Activated T-helper 1 cell treated with Interleukin-2 at 50 U/mL for 16 hours (primary cell): Measurements from ENCODE around the gene SRGAP3.

Experiments used
- DNase-seq: peaks from one replicate; pipeline ENCODE4 v3.0.0-alpha.2; 2020; ENCODE audit warnings: low read depth

The SRGAP3 gene

DNA sequence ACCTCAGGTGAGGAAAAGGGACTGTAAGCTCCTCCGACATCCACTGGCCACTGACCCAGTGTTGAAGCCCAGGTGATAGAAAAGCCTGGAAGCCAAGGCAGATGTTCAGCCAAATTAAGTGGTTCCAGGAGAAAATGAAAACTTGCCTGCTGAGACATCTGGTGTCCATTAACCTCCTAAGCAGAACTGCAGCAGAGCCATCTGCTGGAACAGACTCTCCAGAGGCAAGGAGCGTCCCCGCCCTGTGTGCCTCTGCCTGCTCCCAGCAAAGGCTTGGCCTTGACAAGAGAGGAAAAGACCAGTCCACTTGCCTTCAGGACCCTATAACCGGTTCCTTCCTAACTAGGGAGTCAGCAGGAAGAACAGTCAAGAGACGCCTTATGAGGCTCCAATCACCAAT, 48.2 kb downstream of the SRGAP3 start:
- DNase-seq = no peak

DNA sequence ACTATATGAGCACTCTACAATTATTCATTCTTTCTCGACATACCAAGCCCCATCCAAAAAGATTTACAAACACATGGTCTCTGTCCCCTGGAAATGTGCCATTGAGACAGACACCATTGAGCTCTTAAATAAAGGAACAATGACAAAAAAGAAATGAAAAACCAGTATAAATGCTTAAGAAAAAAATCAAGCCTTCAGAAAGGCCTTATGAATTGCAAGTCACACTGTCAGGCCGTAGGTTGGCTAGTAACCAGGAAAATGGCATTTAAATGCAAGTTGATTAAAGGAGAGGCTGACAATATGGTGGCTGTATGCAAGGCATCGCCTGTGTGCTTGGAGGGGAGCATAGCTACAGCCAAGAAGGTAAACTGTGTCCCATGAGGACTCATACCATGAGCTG, 49.7 kb downstream of the SRGAP3 start:
- no peak for DNase-seq

DNA sequence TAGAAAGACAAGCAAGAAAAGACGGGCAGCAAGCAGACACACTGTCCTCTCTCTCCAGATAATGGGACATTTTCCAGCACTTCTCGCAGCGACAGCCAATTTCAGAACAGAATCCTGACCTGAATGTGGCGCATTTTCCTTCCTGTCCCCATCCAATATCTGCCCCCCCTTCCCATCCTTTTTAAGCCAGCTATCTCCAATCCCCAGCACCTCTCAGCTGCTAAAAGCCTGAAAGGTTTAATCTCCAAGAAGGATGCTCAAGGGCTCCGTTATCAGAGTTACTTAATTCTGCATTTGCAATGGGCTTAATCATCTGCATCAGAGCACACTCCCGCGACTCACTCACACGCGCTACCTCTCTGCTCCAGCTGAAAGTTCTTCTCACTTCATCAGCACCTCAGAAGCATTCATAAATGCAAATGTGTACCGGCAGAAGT, 50.5 kb downstream of the SRGAP3 start:
- DNase-seq = no peak

DNA sequence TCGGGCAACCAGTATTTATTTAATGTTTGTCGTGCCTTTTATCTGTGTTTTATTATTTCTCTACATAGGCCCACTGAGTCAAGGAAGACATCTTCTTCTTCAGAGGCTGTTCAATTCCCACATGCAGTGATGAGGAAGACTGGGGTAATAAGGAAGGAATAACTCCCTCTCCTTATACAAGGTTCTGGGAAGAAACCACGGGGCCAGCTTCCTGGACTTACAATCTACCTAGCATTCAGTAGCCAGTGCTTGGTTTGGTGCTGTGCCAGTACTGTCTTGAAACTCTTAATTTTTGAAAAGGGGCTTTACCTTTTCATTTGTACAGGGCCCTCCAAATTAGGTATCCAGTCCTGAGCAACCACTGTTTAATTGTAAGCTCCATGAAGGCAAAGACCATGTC, 51.2 kb downstream of the SRGAP3 start:
- DNase-seq = no peak

DNA sequence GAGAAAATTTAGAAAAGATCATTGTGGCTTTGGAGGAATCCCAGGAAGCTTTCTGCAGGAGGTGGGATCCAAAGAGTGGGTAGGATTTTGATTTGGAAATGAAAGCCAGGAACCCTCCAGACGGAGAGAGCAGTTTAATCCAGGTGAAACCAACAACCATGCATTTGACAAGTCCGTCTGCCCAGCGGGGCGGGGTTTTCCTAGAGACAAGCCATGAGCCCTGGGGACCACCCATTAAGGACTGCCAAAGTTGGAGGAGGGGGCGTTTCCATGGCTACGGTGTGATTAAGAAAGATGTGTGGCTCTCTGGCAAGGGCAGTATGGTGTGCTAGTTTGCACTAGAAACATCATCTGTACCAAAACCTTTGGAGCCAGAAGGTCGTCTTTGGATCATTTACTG, 53.4 kb downstream of the SRGAP3 start:
- no peak for DNase-seq

DNA sequence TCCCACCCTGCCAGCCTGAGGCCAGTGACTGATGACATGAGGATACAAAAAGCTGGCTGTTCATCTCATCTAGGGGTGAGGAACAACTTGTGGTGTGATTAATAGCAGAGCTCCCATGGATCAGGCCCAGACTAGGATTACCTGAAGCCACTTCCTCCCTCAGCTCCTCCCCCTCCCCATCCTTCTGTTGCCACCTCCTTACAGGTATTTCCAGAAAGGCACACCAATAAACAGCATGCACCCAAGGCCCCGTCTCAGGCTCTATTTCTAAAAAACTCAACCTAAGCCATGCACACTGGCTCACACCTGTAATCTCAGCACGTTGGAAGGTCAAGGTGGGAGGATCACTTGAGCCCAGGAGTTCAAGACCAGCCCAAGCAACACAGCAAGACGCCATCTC, 54.1 kb downstream of the SRGAP3 start:
- no peak for DNase-seq

DNA sequence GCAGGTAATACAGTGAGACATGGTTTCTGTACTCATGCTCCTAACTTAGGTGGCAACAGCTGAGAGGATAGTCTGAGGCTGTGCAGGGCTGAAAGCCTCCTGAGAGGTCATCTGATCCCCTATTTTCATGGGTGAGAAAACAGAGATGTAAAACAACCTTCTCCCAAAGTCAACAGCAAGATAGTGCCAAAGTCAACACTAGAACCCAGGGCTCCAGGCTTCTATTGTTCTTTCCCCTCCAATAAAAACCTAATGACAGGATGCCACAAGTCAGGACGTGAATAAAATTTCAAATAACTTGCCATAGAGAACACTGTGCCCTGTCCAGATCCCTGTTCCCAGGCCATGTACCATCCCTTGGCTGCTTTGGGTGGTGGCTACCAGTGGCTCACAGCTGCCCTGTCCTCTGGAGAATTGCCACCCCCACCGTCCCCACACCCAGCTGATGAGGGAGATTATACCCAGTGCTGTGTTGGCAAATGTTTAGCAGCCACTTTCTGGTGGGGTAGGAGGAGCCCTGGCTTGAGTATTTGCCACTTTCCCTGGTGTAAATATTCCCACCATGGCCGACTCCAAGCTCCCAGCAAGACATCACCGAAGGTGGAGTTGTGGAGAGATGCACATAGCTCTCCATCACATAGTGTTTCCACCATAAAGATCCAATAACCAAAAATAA, 54.8 kb downstream of the SRGAP3 start:
- no peak for DNase-seq

DNA sequence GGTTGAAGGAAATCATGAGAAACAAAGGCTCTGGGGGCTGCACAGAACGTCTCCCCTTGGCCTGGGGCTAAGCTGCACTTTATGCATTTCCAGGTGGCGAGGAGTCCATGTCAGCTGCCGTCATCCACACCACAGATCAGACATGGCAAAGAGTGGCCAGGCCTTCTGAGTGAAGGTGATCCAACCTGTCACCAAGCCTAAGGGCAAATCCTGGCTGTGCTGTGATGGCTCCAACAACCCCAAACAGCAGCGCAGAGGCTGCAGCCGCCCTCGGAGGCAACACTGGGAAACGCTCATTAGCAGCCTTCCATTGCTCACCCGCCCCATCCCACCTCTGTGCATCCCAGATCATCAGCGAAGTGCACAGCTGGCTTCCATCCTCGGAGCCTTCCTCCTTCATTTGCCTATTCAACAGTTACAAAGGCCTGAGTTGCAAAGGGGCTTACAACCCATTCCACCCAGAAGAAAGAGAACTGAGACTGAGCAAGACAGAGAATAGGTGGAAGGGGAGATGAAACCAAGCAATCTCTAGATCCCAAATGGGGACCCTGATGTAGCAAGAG, 55.7 kb downstream of the SRGAP3 start:
- no peak for DNase-seq

DNA sequence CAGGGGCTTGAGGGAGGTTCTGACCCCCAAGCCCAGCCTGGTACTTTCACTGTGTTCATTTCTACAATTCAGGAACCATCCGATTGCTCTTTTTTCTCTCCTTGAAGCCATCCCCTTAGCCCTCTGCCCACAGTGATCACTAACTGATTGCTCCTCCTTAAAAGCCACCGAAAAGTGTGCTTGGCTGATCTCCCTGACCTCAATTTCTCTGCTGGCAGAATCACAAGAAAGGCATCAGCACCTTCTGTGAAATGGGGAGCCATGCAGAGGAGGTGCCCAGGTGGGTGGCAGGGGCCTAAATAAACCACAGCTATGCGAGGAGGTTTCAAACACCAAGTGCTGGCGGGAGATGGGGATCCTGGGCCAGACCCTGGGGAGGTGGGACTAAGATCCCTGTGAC, 56.2 kb downstream of the SRGAP3 start:
- no peak for DNase-seq

DNA sequence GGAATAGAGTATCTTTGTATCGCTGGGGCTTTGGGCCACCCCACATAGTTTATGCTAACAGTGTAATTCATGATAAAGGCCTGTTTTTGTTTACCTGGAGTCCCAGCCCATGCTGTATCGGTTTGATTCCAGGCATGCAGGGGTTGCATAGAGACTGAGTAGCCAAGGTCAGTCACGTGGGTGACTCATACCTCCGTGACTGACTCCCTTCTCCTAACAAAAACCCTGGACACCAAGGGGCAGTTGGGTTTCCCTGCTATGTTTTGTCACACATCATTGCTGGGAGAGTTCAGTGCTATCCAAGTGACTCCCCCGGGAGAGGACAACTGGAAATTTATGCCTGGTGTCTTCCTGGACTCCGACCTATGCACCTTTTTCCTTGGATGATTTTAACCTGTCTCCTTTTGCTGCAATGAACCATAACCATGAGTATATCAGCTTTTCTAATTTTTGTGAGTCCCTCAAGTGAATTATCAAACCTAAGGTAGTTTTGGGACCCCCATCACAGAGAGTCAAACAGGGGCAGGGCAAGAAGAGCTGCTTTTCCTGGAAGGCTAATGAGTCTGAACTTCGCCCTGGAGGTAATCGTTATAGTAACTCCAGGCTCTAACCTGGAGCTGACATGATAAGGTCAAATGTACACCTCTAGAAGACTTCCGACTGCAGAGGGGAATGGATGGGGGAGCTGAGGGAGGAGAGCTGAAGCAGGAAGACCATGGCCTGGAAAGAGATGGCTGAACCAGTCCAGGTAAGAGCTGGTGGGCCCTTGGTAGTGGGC, 57.0 kb downstream of the SRGAP3 start:
- DNase-seq = no peak

DNA sequence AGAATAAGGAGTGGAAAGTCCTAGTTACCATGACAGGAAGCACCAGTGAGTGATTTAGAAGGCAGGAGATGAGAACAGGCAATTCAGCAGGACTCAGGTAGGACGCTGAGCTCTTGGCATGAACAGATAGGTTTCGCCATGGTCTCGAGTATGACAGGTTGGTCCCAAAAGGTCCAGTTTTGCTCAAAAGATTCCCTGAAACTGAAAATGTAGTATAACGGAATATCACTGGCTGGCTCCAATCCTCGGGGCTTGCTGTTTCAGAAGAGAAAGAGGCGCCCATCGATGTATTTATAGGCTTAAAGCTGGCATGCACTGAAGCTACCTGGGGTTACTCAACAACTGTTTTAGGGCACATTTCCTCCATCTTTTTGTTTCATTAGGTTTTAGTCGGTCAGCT, 59.2 kb downstream of the SRGAP3 start:
- DNase-seq = no peak

DNA sequence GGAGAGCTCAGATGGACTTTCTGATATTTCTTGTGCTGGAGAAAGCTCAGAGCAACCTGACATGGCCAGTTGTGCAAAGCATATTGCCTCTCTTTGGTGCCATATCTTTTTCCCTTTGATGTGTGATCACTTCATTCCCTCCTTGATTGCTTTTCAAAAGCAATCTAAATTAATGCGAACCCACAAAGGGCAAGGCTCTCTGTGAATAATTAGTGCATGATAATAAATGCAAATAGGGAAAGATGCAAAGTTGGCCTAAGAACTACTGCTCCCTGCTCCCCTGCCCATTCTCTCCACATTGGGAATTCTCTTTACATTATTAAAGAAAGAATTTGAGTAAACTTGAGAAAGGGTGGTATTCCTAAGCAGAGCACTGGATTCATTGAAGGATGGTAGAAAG, 60.9 kb downstream of the SRGAP3 start:
- DNase-seq = no peak

DNA sequence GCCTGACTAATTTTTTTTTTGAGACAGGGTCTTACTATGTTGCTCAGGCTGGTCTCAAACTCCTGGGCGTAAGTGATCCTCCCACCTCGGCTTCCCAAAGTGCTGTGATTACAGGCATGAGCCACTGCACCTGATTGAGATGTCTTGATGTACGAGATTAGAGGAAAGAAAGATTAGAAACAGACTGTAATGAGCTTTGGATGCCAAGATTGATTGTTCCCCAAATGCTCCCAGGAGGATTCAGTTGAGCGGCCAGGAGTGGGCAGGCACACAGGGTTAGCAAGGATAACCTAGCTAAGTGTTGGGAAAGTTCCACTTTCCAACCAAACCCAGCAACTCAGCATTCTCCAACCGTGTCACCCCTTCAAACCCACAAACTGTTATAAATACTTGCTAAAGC, 63.7 kb downstream of the SRGAP3 start:
- no peak for DNase-seq

DNA sequence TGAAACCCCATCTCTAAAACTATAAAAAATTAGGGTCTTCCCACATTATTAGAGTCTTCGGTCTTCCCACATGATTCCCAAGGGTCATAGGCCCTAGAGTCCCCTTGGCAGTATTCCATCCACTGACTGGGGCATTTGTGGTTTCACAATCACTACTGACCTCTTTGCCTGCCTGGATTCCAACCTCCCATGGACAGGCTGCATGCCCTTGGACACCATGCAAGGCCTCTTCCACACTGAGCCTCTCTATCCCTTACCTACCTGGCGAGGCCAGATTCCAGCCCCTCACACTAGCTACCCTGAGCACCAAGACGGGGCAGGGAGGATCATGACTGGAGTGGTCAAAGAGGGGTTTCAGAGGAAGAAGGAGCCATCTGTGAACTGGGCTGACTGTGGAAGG, 64.4 kb downstream of the SRGAP3 start:
- no peak for DNase-seq

DNA sequence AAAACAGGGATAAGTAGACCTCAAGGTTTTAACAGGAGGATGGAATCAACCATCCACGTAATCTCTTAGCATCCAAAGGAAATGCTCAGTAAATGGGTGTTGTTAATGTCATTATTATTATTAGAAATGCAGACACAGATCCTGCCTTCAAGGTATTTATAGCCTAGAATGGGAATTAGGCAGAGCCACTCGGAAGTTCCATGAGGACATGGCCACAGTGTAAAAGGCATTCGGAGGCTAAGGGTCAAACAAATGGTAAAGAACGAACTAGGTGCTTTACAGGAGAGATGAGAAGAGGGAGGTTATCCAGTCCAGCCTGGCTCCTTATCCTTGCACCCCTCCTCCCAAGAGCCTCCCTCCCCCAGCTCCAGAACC, 65.0 kb downstream of the SRGAP3 start:
- DNase-seq = no peak

DNA sequence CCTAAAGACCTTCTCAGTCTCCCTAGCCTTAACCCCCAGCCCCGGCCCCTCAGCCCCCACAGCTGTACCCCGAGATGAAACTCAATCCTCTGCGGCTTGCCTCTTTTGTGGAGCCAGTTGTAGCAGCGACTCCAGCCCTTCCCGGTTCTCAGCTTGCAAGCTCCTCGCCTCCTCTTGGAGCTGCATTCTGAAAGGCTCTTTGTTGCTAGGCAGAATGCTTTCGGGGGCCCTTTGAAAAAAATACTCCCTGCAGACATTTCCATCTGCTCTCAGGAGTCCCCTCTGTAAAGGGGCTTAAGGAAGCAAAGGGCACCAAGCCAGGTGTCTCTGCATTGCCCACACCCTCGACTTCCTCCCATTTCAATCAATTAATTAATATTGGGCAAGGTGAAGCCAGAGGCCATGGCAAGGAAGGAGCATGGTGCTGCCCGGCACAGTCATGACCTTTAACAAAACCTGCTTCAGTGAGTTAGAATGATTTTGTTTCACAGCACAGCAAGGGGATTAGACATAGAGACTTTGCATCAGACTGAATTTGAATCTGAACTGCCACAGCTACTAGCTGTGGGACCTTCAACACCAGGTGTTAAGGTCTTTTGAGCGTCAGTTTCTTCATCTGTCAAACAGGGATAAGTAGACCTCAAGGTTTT, 65.5 kb downstream of the SRGAP3 start:
- DNase-seq = no peak

DNA sequence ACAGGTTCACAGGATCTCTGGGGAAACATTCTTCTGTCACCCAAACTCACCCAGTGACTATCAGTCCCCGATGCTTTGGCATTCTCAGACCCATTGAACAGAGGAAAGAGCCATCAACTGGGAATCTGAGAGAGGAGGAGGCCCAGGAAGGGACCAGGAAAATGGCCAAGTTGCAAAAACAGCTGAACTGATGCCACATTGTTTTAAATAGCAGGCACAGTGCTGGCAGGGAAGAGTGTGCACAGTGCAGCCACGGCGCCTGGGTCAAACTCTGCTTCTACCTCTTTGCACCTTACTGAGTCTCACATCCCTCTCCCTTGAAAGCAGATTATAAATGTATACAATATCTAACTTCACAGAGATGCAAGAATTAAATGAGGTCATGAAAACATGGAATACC, 66.4 kb downstream of the SRGAP3 start:
- no peak for DNase-seq

DNA sequence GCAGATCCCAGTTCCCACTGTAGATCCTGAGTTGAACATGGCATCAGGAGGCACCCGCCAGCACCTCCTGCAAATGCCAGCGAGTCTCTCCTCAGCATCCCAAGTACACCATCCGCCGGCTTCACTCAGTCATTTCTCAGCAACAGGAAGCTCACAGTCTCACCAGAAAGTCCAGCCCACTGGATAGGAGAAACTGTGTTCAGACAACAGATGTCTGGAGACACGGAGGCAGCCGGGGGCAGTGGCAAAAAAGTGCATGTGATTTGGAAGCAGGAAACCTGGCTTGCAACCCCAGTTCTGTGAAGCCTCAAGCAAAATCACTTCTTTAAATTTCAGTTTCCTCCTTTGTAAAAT, 68.7 kb downstream of the SRGAP3 start:
- no peak for DNase-seq

DNA sequence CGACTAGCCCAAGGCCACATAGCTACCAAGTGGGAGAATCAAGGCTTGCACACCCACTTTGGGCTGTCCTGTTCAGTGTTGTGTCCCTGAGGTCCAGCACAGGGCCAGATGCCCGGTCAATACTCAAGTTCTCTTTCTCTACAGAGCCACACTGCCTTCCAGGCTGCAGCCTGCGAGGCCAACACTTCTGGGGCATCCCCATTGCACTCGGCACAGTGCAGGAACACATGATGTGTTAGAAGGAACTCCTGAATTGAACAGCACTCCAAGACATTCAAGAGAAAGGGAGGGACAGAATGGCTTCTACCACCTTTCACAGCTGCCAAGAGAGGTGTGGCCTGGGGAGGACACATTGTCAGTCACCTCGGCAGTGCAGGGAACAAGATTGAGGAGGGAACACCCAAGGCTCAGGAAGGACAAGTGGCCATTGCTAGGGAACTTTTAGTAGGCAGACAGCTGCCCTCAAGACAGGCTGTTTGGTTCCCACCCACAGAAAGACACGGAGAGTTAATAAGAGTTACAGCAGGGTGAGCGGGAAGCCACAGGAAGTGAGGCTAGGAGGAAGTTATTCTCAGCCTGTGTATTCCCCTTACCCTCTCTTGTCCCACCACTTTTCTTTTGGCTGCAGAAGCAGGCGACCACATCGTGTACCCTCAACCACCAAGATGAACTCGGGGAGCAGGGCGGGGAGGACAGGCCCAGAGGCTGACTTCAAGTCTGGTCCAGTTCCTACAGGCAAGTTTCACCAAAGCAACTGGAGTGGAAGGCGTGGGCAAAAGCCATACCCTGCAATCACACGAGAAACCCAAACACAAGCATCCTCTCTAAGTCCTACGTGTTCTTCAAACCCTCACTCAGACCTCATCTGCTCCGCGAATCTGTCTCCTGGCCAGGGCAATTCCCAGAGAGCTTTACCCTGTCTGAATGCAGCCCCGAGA, 69.4 kb downstream of the SRGAP3 start:
- DNase-seq = no peak

DNA sequence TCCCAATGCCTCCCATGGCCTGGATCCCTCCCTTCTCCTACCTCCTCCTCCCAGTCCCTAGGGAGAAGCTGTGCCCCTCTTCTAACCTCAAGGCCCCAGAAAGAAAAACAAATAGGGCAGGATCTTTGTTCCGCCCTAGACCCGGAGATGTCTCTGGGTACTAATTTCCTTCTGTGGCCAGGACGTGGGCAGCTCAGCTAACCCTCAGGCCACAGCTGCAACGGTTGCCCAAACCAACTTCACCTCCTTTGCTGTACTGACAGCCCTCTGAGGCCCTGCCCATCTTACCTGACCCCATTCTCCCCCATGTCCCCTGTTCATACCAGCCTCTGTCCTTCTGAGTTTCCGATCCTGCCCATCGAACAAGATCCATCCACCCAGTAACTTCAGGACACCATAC, 70.7 kb downstream of the SRGAP3 start:
- no peak for DNase-seq

DNA sequence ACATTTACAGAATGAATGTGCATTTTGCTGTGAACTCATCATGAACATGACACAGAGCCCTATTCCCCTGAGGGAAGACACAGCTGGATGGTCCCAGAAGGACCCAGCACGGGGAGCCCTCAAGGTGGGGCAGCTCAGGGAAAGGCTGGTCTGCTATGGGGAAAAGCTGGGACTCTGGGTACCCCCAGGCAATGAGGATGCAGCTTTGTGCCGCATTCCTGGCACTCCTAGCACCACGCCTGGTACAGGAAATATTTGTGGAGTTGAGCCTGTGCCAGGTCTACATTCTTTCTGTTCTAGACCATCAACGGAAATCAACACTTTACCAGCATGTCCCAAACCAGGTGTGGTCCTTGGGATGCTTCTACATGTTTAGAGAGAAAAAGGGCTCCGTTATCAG, 74.0 kb downstream of the SRGAP3 start:
- DNase-seq = no peak

DNA sequence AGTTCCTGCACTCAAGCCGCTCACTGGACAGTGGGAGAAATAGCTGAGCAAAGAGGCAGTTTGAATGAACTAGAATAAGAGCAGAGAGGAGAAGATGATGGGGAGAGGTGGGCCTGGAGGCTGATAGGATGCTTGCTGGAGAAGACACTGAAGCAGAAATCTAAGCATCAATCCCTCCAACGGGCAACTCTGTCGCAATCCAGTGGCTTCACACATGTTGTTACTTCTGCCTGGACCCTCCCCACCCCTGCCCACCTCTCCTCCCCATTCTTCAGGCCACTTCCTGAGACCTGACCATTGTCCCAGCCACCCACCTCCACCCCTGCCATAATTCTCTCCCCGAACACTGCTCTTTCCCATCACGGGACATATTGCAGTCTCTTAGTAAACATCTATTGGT, 76.0 kb downstream of the SRGAP3 start:
- DNase-seq = no peak
